ENCODE data around the gene CFAP74. TPM values are rescaled to one million over a fixed set of nuclear protein-coding genes. Genes with fewer than 3 reads are reported as not detected.
A peak's percentile ranks its signal among the peaks of the same experiment; 100 is the strongest.

The CFAP74 gene
- polyA plus RNA-seq, 2 of the 4 experiments (the other 2 are of a cell fraction): 0.03 to 0.04 TPM

DNA sequence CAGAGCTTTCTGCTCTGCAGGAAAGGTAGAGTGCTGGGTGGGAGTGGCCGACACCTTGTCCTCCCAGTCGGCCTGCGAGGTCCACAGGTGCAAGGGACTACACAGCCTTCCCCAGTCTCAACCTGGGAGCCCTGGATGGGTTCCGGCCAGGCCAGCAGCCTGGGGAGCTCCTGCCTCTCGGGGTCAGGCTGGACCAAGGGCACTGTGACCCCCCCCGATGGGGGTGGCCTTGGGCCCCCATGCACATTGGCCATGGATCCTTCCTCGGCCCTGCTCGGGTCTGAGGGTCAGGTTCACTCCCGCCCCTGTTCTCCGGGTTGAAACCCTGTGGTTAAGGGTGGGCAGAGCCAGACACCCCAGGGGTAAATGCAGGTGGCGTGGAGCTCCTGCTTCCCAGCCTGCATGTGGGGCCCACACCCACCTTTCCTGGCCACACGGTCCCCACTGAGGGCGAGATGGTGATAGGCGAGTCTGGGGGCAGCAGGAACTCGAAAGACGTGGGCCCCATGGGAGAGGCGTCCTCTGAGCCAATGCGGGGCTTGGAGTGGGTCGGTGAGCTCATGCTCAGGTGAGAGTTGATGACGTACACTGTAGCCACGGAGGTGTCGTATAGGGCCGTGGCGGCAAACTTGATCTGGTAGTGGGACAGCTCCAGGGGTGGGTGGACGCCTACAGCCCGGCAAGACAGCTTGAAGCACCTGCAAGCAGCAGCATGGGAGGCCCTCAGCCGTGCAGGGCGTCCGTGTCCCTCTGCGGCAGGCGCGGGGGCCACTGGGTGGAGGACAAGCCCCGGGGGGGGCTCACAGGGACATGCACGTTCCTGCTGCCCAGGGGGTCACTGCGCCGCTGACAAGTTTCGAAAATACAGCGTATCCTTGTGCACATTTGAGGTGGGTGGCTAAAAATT is 73.7 kb downstream of the CFAP74 start:
- 96% methylated on average over 9 of the region's 38 CpGs for WGBS (ENCODE audit: missing lambda C conversion rate)
- TF ChIP-seq EHMT2 (IDR thresholded peaks at IDR 0.05; ENCODE audit: low read depth) (no peak), HEYL (CRISPR knock-in tag; IDR thresholded peaks at IDR 0.05) (no peak), CBX2 (IDR thresholded peaks at IDR 0.05; ENCODE audit: borderline replicate concordance, low read depth) (no peak)

GRCh38 chr1:1929102-1929638 is 74.4 kb downstream of the CFAP74 start:
- 61% methylated on average over 6 of the region's 10 CpGs for whole genome bisulfite sequencing (ENCODE audit: missing lambda C conversion rate)
- CTCF ChIA-PET: interaction anchor here (1.0 to 1.9 kb wide), 3 partner anchors 13 to 211 kb away, joined by 3 to 6 read pairs (median 4); no protein-coding TSS in a partner anchor
- FAIRE-seq: no peak

More for the DNA sequence above, 73.7 kb downstream of the CFAP74 start:
- Histone ChIP-seq H3K27ac (no peak overlapping the region), H3K9me3 (peaks cover 8% of the 10 kb centered on the region; the same call in 2 of the 3 replicates), H3K4me1 (no peaks in the 10 kb centered on the region), H3K4me2 (no peak overlapping the region), H3K4me3 (no peak overlapping the region)
- no peak for DNase-seq (ENCODE audit: low read depth in 1 of 2, low spot score in 1 of 2)
- no peak for FAIRE-seq
- ChIA-PET CTCF (interaction anchor here (1.0 to 2.8 kb wide), 6 partner anchors 11 to 211 kb away, joined by 3 to 12 read pairs (median 4); no protein-coding TSS in a partner anchor), POLR2A (no interaction called here)
- peak in 1 of 2 experiments; percentile 16; a peak in 1 of 6 replicates for ATAC-seq

DNA sequence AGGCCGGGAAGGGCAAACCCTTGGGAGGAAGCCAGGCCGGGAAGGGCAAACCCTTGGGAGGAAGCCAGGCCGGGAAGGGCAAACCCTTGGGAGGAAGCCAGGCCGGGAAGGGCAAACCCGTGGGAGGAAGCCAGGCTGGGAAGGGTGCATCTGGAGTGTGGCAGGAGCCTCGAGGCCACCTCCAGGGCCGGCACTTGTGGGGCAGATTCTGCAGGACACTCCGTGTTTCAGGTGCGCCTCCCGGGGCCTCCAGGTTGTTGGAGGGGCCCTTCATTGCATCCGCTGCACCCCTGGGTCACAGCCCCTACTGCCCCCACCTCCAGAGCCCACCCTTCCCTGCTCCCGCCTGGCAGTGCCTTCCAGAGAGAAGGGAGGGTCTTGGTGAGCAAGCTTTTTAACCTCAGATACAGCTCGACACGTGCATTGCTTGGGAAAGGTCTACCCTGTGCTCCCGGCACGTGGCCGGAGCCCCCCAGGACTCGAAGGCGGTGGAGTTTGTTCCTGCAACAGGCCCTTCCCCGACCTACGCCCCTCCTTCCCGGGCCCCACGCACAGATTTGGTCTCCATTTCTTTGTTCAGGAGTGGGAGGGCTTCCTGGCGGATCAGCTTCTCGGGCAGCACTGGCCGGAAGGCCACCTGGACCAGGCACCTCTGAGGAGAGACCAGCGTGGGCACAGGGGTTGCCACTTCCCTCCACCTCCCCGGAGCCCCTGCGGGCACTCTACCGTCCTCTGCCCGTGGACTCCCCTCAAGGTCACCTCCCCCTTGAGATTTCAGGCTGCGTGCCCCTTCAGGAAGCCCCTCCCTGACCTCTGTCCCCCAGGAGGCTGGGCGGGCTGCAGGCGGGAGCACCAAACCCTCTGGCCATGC is 75.1 kb downstream of the CFAP74 start:
- Histone ChIP-seq H3K9me3 (no peaks in the 10 kb centered on the region), H3K4me2 (no peak overlapping the region), H3K27ac (no peak overlapping the region), H3K4me1 (no peaks in the 10 kb centered on the region), H3K4me3 (no peak overlapping the region)
- ChIA-PET POLR2A (no interaction called here), CTCF (interaction anchor here (1.2 to 1.9 kb wide), 2 partner anchors 16 kb away, joined by 3 to 6 read pairs; no protein-coding TSS in a partner anchor)
- no peak for DNase-seq (ENCODE audit: low read depth in 1 of 2, low spot score in 1 of 2)
- no peak for FAIRE-seq
- no peak for ATAC-seq
- 58% methylated on average over 16 of the region's 34 CpGs for WGBS (ENCODE audit: missing lambda C conversion rate)
- TF ChIP-seq HDAC2 (IDR thresholded peaks at IDR 0.05) (no peak), GATA3 (IDR thresholded peaks at IDR 0.05; ENCODE audit: borderline replicate concordance) (no peak), NFE2L2 (conservative IDR thresholded peaks at IDR 0.05; ENCODE audit: low read length) (no peak), REST (IDR thresholded peaks at IDR 0.05) (no peak), BCL3 (IDR thresholded peaks at IDR 0.05) (no peak), CEBPB (IDR thresholded peaks at IDR 0.05) (no peak), MYC (IDR thresholded peaks at IDR 0.05; ENCODE audit: borderline replicate concordance, low read length) (no peak)
- TF ChIP-seq, protein P1, sequence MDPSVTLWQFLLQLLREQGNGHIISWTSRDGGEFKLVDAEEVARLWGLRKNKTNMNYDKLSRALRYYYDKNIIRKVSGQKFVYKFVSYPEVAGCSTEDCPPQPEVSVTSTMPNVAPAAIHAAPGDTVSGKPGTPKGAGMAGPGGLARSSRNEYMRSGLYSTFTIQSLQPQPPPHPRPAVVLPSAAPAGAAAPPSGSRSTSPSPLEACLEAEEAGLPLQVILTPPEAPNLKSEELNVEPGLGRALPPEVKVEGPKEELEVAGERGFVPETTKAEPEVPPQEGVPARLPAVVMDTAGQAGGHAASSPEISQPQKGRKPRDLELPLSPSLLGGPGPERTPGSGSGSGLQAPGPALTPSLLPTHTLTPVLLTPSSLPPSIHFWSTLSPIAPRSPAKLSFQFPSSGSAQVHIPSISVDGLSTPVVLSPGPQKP (IDR thresholded peaks at IDR 0.05; ENCODE audit: low read depth, low read length): no peak
- TF ChIP-seq, protein P2, sequence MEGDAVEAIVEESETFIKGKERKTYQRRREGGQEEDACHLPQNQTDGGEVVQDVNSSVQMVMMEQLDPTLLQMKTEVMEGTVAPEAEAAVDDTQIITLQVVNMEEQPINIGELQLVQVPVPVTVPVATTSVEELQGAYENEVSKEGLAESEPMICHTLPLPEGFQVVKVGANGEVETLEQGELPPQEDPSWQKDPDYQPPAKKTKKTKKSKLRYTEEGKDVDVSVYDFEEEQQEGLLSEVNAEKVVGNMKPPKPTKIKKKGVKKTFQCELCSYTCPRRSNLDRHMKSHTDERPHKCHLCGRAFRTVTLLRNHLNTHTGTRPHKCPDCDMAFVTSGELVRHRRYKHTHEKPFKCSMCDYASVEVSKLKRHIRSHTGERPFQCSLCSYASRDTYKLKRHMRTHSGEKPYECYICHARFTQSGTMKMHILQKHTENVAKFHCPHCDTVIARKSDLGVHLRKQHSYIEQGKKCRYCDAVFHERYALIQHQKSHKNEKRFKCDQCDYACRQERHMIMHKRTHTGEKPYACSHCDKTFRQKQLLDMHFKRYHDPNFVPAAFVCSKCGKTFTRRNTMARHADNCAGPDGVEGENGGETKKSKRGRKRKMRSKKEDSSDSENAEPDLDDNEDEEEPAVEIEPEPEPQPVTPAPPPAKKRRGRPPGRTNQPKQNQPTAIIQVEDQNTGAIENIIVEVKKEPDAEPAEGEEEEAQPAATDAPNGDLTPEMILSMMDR (IDR thresholded peaks at IDR 0.05): no peak

More at GRCh38 chr1:1929102-1929638, 74.4 kb downstream of the CFAP74 start:
- H3K9me3 ChIP-seq: peaks cover 2% of the 10 kb centered on the region; the same call in 1 of the 3 replicates
- H3K4me3 ChIP-seq: no peak overlapping the region
- TF ChIP-seq, protein P3, sequence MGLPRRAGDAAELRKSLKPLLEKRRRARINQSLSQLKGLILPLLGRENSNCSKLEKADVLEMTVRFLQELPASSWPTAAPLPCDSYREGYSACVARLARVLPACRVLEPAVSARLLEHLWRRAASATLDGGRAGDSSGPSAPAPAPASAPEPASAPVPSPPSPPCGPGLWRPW (IDR thresholded peaks at IDR 0.05): no peak
- TF ChIP-seq KDM5A (IDR thresholded peaks at IDR 0.05) (no peak), RCOR1 (IDR thresholded peaks at IDR 0.05; ENCODE audit: low read depth, low read length) (no peak), JUN (IDR thresholded peaks at IDR 0.05) (no peak), ZNF302 (CRISPR knock-in tag; IDR thresholded peaks at IDR 0.05) (no peak), PBX3 (IDR thresholded peaks at IDR 0.05) (no peak), HOXA7 (CRISPR knock-in tag; IDR thresholded peaks at IDR 0.05) (no peak), POLR2AphosphoS2 (conservative IDR thresholded peaks at IDR 0.05; ENCODE audit: low read length) (no peak), TFCP2L1 (CRISPR knock-in tag; IDR thresholded peaks at IDR 0.05) (no peak), RFX5 (IDR thresholded peaks at IDR 0.05) (no peak), KDM1A (IDR thresholded peaks at IDR 0.05; ENCODE audit: low read depth) (no peak), EP300 (IDR thresholded peaks at IDR 0.05) (no peak), MAZ (IDR thresholded peaks at IDR 0.05; ENCODE audit: borderline replicate concordance, low read depth, low read length) (no peak)
- ATAC-seq: no peak
- no peak for DNase-seq (ENCODE audit: low read depth in 1 of 2, low spot score in 1 of 2)
- no peak overlapping the region for H3K27ac ChIP-seq
- H3K4me1 ChIP-seq: no peaks in the 10 kb centered on the region
- H3K4me2 ChIP-seq: no peak overlapping the region
- POLR2A ChIA-PET: no interaction called here
